Activated CD8-positive, alpha-beta memory T cell treated with anti-CD3 and anti-CD28 coated beads, Interleukin-2, amount 10 ng/mL, durations not matched to agents 7 days and 5 days (primary cell): ENCODE measurements around the gene AHNAK2. TPM values are rescaled to one million over a fixed set of nuclear protein-coding genes. Genes with fewer than 3 reads are reported as not detected.

Source experiments
- ATAC-seq: fragments of 150-1000 bp; cut with Tn5 transposase; one replicate; pipeline ENCODE4 v1.10.0; 2021; ENCODE audit warnings: moderate library complexity
- CTCF ChIA-PET: fragments of 350-600 bp; sonication (Branson Sonifier 250); formaldehyde crosslinking; loops from one replicate; lab custom pipeline; 2021; ENCODE audit warnings: antibody characterized with exemption; lab: Charles Lee
- DNase-seq: peaks from one replicate; pipeline ENCODE4 v3.0.0-alpha.2; 2020
- H3K27ac Mint-ChIP-seq: one replicate; pipeline ENCODE4 v1.8.0; 2021; ENCODE audit warnings: mild to moderate bottlenecking, mixed read lengths
- H3K27me3 Mint-ChIP-seq: one replicate; pipeline ENCODE4 v1.8.0; 2021; ENCODE audit warnings: mixed read lengths
- H3K36me3 Mint-ChIP-seq: one replicate; pipeline ENCODE4 v1.8.0; 2021; ENCODE audit warnings: mild to moderate bottlenecking, mixed read lengths
- H3K4me1 Mint-ChIP-seq: one replicate; pipeline ENCODE4 v1.8.0; 2021; ENCODE audit warnings: mixed read lengths
- H3K4me3 Mint-ChIP-seq: one replicate; pipeline ENCODE4 v1.8.0; 2021; ENCODE audit warnings: mild to moderate bottlenecking, moderate library complexity, mixed read lengths
- H3K9me3 Mint-ChIP-seq: one replicate; pipeline ENCODE4 v1.8.0; 2022; ENCODE audit warnings: low read depth, mixed read lengths
- total RNA-seq, 2 experiments: library from RNA; stranded (reverse); gene quantifications; one replicate each; pipeline ENCODE4 v1.2.3, GENCODE V29; 2021

Gene AHNAK2
- total RNA-seq, 2 experiments from 2014 or later = not detected

DNA sequence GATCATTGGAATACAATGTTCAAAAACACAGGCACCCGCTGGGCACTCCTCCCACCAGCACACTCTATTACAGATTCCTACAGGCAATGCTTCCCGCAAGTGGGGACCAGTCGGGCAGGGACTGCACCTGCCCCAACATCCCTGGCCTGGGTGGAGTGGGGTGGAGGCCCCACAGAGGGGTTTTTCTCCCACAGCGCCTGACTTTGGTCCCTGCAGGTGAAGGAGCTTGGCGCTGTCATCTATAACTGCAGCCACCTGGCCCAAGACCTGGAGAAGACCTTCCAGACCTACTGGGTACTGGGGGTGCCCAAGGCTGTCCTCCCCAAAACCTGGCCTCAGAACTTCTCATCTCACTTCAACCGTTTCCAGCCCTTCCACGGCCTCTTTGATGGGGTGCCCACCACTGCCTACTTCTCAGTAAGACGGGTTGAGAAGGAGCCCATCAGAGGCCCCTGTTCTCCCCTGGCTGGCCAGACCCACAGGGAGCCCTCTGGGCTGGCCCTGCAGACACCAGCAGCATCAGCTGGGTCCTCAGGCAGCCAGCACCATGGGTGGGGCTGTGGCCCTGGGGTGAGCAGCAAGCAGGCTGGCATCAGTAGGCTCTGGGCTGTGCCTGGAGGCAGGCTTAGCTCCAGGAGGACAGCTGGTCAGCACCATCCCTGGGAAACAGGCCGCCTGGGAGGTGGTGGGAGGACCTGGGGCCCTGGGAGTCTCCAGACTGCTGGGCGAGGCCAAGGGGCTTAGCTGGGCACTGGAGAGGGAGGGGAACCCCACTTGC, 47.5 kb downstream of the AHNAK2 start:
- H3K4me3 Mint-ChIP-seq = no peak overlapping the region
- H3K36me3 Mint-ChIP-seq = no peaks in the 10 kb centered on the region
- no peak for DNase-seq
- ATAC-seq = no peak
- no peaks in the 10 kb centered on the region for H3K9me3 Mint-ChIP-seq
- H3K27ac Mint-ChIP-seq = no peak overlapping the region
- CTCF ChIA-PET = no interaction called here
- H3K27me3 Mint-ChIP-seq = peaks cover 20% of the 10 kb centered on the region
- H3K4me1 Mint-ChIP-seq = peaks cover 2% of the 10 kb centered on the region

DNA sequence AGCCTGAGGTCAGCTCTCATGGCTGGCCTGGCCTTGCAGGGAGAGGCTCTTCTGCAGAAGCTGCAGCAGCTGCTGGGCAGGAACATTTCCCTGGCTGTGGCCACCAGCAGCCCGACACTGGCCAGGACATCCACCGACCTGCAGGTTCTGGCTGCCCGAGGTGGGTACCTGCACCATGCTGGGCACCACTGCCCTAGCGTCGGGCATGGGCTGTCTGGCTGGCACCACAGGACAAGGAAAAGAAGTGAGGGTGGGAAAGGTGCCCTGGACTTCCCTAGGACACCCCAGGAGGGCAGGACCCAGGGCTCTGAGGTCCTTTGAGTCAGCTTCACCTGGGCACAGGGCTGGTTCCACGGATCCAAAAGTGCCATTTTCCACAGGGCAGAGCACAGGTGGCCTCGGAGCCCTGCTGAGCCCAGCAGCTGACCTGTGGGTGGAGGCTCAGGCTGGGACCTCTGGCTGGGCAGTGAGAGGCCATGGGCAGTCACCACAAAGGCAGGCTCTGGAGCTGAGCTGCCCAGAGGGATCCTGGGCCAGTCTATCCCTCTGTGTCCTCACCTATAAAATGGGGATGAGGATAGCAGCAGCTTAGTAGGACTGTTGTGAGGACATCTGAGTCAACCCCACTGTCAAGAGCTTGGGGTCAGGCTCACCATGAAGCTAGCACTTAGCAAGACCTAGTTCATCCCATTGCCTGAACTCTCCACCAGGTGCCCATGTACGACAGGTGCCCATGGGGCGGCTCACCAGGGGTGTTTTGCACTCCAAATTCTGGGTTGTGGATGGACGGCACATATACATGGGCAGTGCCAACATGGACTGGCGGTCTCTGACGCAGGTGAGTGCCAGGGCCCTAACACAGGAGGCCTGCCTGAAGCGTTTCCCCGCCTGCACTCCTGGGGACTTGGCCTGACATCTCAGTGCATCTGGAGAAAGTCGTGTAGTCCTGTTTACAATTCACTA, 48.6 kb downstream of the AHNAK2 start:
- H3K9me3 Mint-ChIP-seq = no peaks in the 10 kb centered on the region
- H3K4me1 Mint-ChIP-seq = peaks cover under 1% of the 10 kb centered on the region
- CTCF ChIA-PET = interaction anchor here (1.1 kb wide), 1 partner anchor 25 kb away, joined by 3 read pairs; no protein-coding TSS in a partner anchor

GRCh38 chr14:104928391-104929133, 49.6 kb downstream of the AHNAK2 start:
- CTCF ChIA-PET = interaction anchor here (1.1 kb wide), 1 partner anchor 26 kb away, joined by 3 read pairs; no protein-coding TSS in a partner anchor
- ATAC-seq (no peak), DNase-seq (no peak)
- no peak overlapping the region for H3K27ac Mint-ChIP-seq
- no peaks in the 10 kb centered on the region for H3K36me3 Mint-ChIP-seq
- no peak overlapping the region for H3K4me3 Mint-ChIP-seq
- H3K4me1 Mint-ChIP-seq = no peaks in the 10 kb centered on the region
- no peaks in the 10 kb centered on the region for H3K9me3 Mint-ChIP-seq
- H3K27me3 Mint-ChIP-seq = peaks cover 3% of the 10 kb centered on the region

More for the DNA sequence above, 48.6 kb downstream of the AHNAK2 start:
- no peak overlapping the region for H3K27ac Mint-ChIP-seq
- H3K36me3 Mint-ChIP-seq = no peaks in the 10 kb centered on the region
- H3K27me3 Mint-ChIP-seq = peaks cover 9% of the 10 kb centered on the region
- no peak overlapping the region for H3K4me3 Mint-ChIP-seq
- ATAC-seq (no peak), DNase-seq (no peak)

GRCh38 chr14:104927901-104928300, 50.3 kb downstream of the AHNAK2 start:
- CTCF ChIA-PET = no interaction called here
- H3K27ac Mint-ChIP-seq = no peak overlapping the region
- H3K4me3 Mint-ChIP-seq = no peak overlapping the region
- H3K27me3 Mint-ChIP-seq = peaks cover 3% of the 10 kb centered on the region
- H3K9me3 Mint-ChIP-seq = no peaks in the 10 kb centered on the region
- DNase-seq = no peak
- no peak for ATAC-seq
- no peaks in the 10 kb centered on the region for H3K4me1 Mint-ChIP-seq
- H3K36me3 Mint-ChIP-seq = no peaks in the 10 kb centered on the region

GRCh38 chr14:104927432-104927816, 50.8 kb downstream of the AHNAK2 start:
- no peaks in the 10 kb centered on the region for H3K4me1 Mint-ChIP-seq
- no peaks in the 10 kb centered on the region for H3K36me3 Mint-ChIP-seq
- no peak for DNase-seq
- no peak overlapping the region for H3K4me3 Mint-ChIP-seq
- no peaks in the 10 kb centered on the region for H3K9me3 Mint-ChIP-seq
- no peak overlapping the region for H3K27ac Mint-ChIP-seq
- CTCF ChIA-PET = no interaction called here
- H3K27me3 Mint-ChIP-seq = peaks cover 3% of the 10 kb centered on the region
- no peak for ATAC-seq

GRCh38 chr14:104926619-104927431, 51.3 kb downstream of the AHNAK2 start:
- CTCF ChIA-PET = no interaction called here
- Mint-ChIP-seq H3K4me1 (no peaks in the 10 kb centered on the region), H3K36me3 (no peaks in the 10 kb centered on the region), H3K27ac (no peak overlapping the region), H3K27me3 (peaks cover 3% of the 10 kb centered on the region), H3K4me3 (no peak overlapping the region), H3K9me3 (no peaks in the 10 kb centered on the region)
- DNase-seq = no peak
- no peak for ATAC-seq

GRCh38 chr14:104925855-104926609, 52.1 kb downstream of the AHNAK2 start:
- Mint-ChIP-seq H3K4me3 (no peak overlapping the region), H3K4me1 (no peaks in the 10 kb centered on the region), H3K27ac (no peak overlapping the region), H3K27me3 (peaks cover 7% of the 10 kb centered on the region), H3K36me3 (no peaks in the 10 kb centered on the region), H3K9me3 (no peaks in the 10 kb centered on the region)
- CTCF ChIA-PET = no interaction called here
- no peak for ATAC-seq
- no peak for DNase-seq

DNA sequence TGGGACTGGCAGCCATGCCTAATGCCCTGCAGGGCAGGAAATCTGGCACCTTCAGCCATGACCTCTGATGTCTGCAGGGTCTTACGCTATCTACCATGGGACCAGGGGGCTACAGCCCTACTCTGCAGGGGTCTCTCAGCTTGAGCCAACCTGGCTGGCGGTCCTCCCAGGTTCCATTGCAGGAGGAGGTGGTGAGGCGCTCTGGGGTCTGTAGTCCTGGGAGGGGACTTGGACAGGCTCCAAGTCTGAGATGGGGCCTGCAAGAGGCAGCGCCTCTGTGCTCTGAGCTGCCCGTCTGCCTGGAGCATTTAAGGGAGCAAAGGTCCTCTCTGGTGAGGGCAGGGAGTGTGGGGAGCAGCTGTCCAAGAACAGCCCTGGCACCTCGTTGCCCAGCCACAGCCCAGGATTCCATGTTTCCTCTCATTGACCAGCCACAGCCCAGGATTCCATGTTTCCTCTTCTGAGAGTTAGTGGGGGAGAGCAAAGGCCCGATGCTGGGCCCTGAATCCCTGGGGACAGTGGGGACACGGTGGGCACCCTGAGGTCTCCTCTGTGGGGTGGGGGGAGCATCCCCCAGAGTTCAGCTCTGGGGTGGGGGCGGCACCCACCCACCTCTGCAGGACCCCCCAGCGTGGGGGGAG, 52.8 kb downstream of the AHNAK2 start:
- Mint-ChIP-seq H3K4me1 (no peaks in the 10 kb centered on the region), H3K27me3 (peaks cover 12% of the 10 kb centered on the region), H3K27ac (no peak overlapping the region), H3K36me3 (no peaks in the 10 kb centered on the region), H3K4me3 (no peak overlapping the region), H3K9me3 (no peaks in the 10 kb centered on the region)
- ATAC-seq (no peak), DNase-seq (no peak)
- CTCF ChIA-PET = interaction anchor here (1.2 kb wide), 1 partner anchor 10 kb away, joined by 5 read pairs; no protein-coding TSS in a partner anchor

GRCh38 chr14:104924421-104925213, 53.6 kb downstream of the AHNAK2 start, which contains the start of gene PLD4:
PLD4 (plus strand) TSS chr14:104924879; CDS start chr14:104927141, 2,262 bp downstream.
- H3K9me3 Mint-ChIP-seq = no peaks in the 10 kb centered on the region
- no peaks in the 10 kb centered on the region for H3K4me1 Mint-ChIP-seq
- no peak for DNase-seq
- H3K36me3 Mint-ChIP-seq = no peaks in the 10 kb centered on the region
- H3K27ac Mint-ChIP-seq = no peak within 1 kb of the TSS
- H3K4me3 Mint-ChIP-seq = no peak within 1 kb of the TSS
- peaks cover 16% of the 10 kb centered on the region for H3K27me3 Mint-ChIP-seq
- CTCF ChIA-PET = interaction anchor here (1.2 to 1.3 kb wide), 2 partner anchors 9 to 10 kb away, joined by 3 to 5 read pairs; no protein-coding TSS in a partner anchor
- ATAC-seq = no peak

GRCh38 chr14:104923640-104924420, 54.3 kb downstream of the AHNAK2 start:
- no peak overlapping the region for H3K4me3 Mint-ChIP-seq
- CTCF ChIA-PET = interaction anchor here (1.2 to 1.3 kb wide), 2 partner anchors 9 to 11 kb away, joined by 3 to 5 read pairs; no protein-coding TSS in a partner anchor
- no peaks in the 10 kb centered on the region for H3K4me1 Mint-ChIP-seq
- no peak for ATAC-seq
- no peaks in the 10 kb centered on the region for H3K9me3 Mint-ChIP-seq
- H3K27me3 Mint-ChIP-seq = peaks cover 19% of the 10 kb centered on the region
- H3K36me3 Mint-ChIP-seq = no peaks in the 10 kb centered on the region
- DNase-seq = no peak
- no peak overlapping the region for H3K27ac Mint-ChIP-seq
